GM12878 (cell line): Measurements from ENCODE around the gene PRKAR2B. TPM values are rescaled to one million over a fixed set of nuclear protein-coding genes. Genes with fewer than 3 reads are reported as not detected.
A peak's percentile ranks its signal among the peaks of the same experiment; 100 is the strongest.

Source experiments
- ATAC-seq: fragments of 200-7000 bp; cut with Tn5 transposase; 3 replicates; pipeline ENCODE4 v1.9.1; 2020; ENCODE audit warnings: mild to moderate bottlenecking, moderate library complexity
- BruUV-seq: library from RNA; stranded (reverse); fragments of 400-500 nt; replicated peaks from 2 replicates; lab custom pipeline; 2021; lab: Mats Ljungman, UMichigan
- CTCF ChIA-PET: fragments of 300-600 bp; sonication (Branson Sonifier 250); formaldehyde crosslinking; extraction: SDS; loops from one replicate; lab custom pipeline; 2021; ENCODE audit warnings: inconsistent platforms; lab: Yijun Ruan, JAX
- POLR2A ChIA-PET: fragments of 350-600 bp; formaldehyde crosslinking; extraction: SDS; loops from one replicate; lab custom pipeline; 2021; ENCODE audit warnings: inconsistent platforms; lab: Charles Lee
- RAD21 ChIA-PET: fragments of 300-600 bp; sonication (Branson Sonifier 250); formaldehyde crosslinking; loops from one replicate; lab custom pipeline; 2023; ENCODE audit warnings: antibody characterized with exemption; ENCODE audit not compliant: unreplicated experiment; lab: Charles Lee
- SMC1A ChIA-PET: fragments of 300-600 bp; sonication (Branson Sonifier 250); formaldehyde crosslinking; loops from one replicate; lab custom pipeline; 2023; ENCODE audit not compliant: unreplicated experiment, uncharacterized antibody; lab: Charles Lee
- DNase-seq: peaks from one replicate; pipeline ENCODE4 v3.0.0-alpha.2; 2011; ENCODE audit warnings: low read depth, low spot score
- FAIRE-seq: peaks from 3 replicates; lab custom pipeline; 2011; peaks lifted over from hg19 to GRCh38; lab: Jason Lieb, UNC
- H2AFZ ChIP-seq: 2 replicates; pipeline ENCODE4 v1.6.0; 2011; ENCODE audit warnings: low read depth, low read length, control low read depth; ENCODE audit not compliant: control insufficient read depth
- H3K27ac ChIP-seq: 2 replicates; pipeline ENCODE4 v1.5.1; 2011; ENCODE audit warnings: control low read depth; ENCODE audit not compliant: control insufficient read depth, insufficient read depth
- H3K27me3 ChIP-seq, 2 experiments: replicated peaks in 1 of 2; 2 replicates each; pipeline versions ENCODE4 v1.6.0 to v1.6.1; 2011; ENCODE audit warnings: low read length in 1 of 2; ENCODE audit not compliant: control insufficient read depth in 2 of 2, insufficient read depth in 2 of 2
- H3K36me3 ChIP-seq, 2 experiments: 2 replicates each; pipeline ENCODE4 v1.5.1; 2011; ENCODE audit warnings: low read length in 1 of 2; ENCODE audit not compliant: control insufficient read depth in 2 of 2, insufficient read depth in 2 of 2
- H3K4me1 ChIP-seq: 2 replicates; pipeline ENCODE4 v1.6.1; 2011; ENCODE audit warnings: mild to moderate bottlenecking, low read length, moderate library complexity, mixed read lengths; ENCODE audit not compliant: control insufficient read depth, insufficient read depth
- H3K4me2 ChIP-seq: 2 replicates; pipeline ENCODE4 v1.6.0; 2011; ENCODE audit warnings: control low read depth; ENCODE audit not compliant: control insufficient read depth, insufficient read depth
- H3K4me3 ChIP-seq: fragments of 200-600 bp; sonication (generic); 2 replicates; pipeline ENCODE4 v1.5.1; 2016
- H3K79me2 ChIP-seq: 2 replicates; pipeline ENCODE4 v1.6.0; 2011; ENCODE audit warnings: low read length; ENCODE audit not compliant: control insufficient read depth, insufficient read depth
- H3K9ac ChIP-seq: 2 replicates; pipeline ENCODE4 v1.8.0; 2011; ENCODE audit warnings: low read length, control low read depth, mixed read lengths; ENCODE audit not compliant: control insufficient read depth, insufficient read depth
- H3K9me3 ChIP-seq: replicated peaks from 3 replicates; pipeline ENCODE4 v1.5.1; 2011; ENCODE audit warnings: mild to moderate bottlenecking, low read length; ENCODE audit not compliant: control insufficient read depth, insufficient read depth
- H4K20me1 ChIP-seq: 2 replicates; pipeline ENCODE4 v1.6.0; 2011; ENCODE audit not compliant: control insufficient read depth, insufficient read depth
- BHLHE40 ChIP-seq, 2 experiments: fragments of 450-650 bp in 1 of 2; IDR thresholded peaks; 2 replicates each; pipeline ENCODE4 v1.6.1; 2011 to 2017; ENCODE audit warnings: low read depth in 2 of 2, borderline replicate concordance in 1 of 2, improper control_type of control experiment in 1 of 2, low read length in 1 of 2, mild to moderate bottlenecking in 1 of 2
- BMI1 ChIP-seq: fragments of 450-650 bp; IDR thresholded peaks from 2 replicates; pipeline ENCODE4 v1.6.1; 2016; ENCODE audit warnings: mild to moderate bottlenecking, moderate library complexity, borderline replicate concordance
- CBX5 ChIP-seq: sonication (generic); IDR thresholded peaks from 2 replicates; pipeline ENCODE4 v1.6.1; 2016; ENCODE audit warnings: low read depth, moderate library complexity, mild to moderate bottlenecking, inconsistent platforms
- CHD1 ChIP-seq: IDR thresholded peaks from 2 replicates; pipeline ENCODE4 v1.6.1; 2012; ENCODE audit warnings: low read depth, low read length, improper control_type of control experiment
- E2F4 ChIP-seq: IDR thresholded peaks from 2 replicates; pipeline ENCODE4 v1.6.1; 2012; ENCODE audit warnings: low read depth, low read length, improper control_type of control experiment
- GATAD2B ChIP-seq: fragments of 450-650 bp; conservative IDR thresholded peaks from 2 replicates; pipeline ENCODE4 v1.6.1; 2017; ENCODE audit warnings: low read depth, mild to moderate bottlenecking, moderate library complexity
- HDAC2 ChIP-seq: fragments of 200-600 bp; sonication (generic); IDR thresholded peaks from 2 replicates; pipeline ENCODE4 v1.6.1; 2017
- IRF4 ChIP-seq: IDR thresholded peaks from 2 replicates; pipeline ENCODE4 v1.6.1; 2011; ENCODE audit warnings: low read depth, low read length
- MEF2A ChIP-seq: IDR thresholded peaks from 2 replicates; pipeline ENCODE4 v1.6.1; 2011; ENCODE audit warnings: low read depth, mild to moderate bottlenecking, low read length, moderate library complexity; ENCODE audit not compliant: insufficient read depth
- NFIC ChIP-seq: IDR thresholded peaks from 2 replicates; pipeline ENCODE4 v1.6.1; 2012; ENCODE audit warnings: low read depth, mild to moderate bottlenecking, inconsistent platforms, low read length, moderate library complexity
- NRF1 ChIP-seq: conservative IDR thresholded peaks from 2 replicates; pipeline ENCODE4 v1.6.1; 2011; ENCODE audit warnings: mild to moderate bottlenecking, low read depth, low read length, improper control_type of control experiment
- POU2F2 ChIP-seq: IDR thresholded peaks from 3 replicates; pipeline ENCODE4 v1.6.1; 2011; ENCODE audit warnings: low read depth, mild to moderate bottlenecking, low read length, borderline replicate concordance
- SRF ChIP-seq, 2 experiments: IDR thresholded peaks; 2 replicates each; pipeline ENCODE4 v1.6.1; 2011; ENCODE audit warnings: low read depth in 2 of 2, low read length in 2 of 2, mild to moderate bottlenecking in 1 of 2, moderate library complexity in 1 of 2
- STAT1 ChIP-seq: fragments of 450-650 bp; conservative IDR thresholded peaks from 2 replicates; pipeline ENCODE4 v1.6.1; 2014; ENCODE audit warnings: antibody characterized with exemption, mild to moderate bottlenecking
- TBL1XR1 ChIP-seq: IDR thresholded peaks from 2 replicates; pipeline ENCODE4 v1.6.1; 2012; ENCODE audit warnings: low read depth, low read length, improper control_type of control experiment
- TCF7 ChIP-seq: IDR thresholded peaks from 2 replicates; pipeline ENCODE4 v1.6.1; 2014; ENCODE audit warnings: antibody characterized with exemption, borderline replicate concordance
- USF1 ChIP-seq: IDR thresholded peaks from 2 replicates; pipeline ENCODE4 v1.6.1; 2011; ENCODE audit warnings: borderline replicate concordance, low read depth, mild to moderate bottlenecking, moderate library complexity, mixed read lengths, low read length; ENCODE audit not compliant: insufficient read depth; ENCODE audit errors: extremely low read length
- ZNF274 ChIP-seq: IDR thresholded peaks from one replicate; pipeline ENCODE4 v1.8.0; 2011; ENCODE audit not compliant: insufficient read length, insufficient read depth
- ZSCAN29 ChIP-seq: fragments of 450-650 bp; IDR thresholded peaks from 2 replicates; pipeline ENCODE4 v1.6.1; 2017; ENCODE audit warnings: mild to moderate bottlenecking, moderate library complexity
- WGBS: methylation state at CpG from one replicate; pipeline ENCODE4 v1.1.6; 2016; ENCODE audit warnings: low lambda C conversion rate; ENCODE audit not compliant: insufficient replicate concordance, insufficient coverage; ENCODE audit errors: missing lambda C conversion rate; 5-methylcytosine and 5-hydroxymethylcytosine counted together
- in situ Hi-C: fragments of 300-500 bp; cut with MboI; formaldehyde crosslinking; loops from 9 replicates; pipeline ENCODE4 v1.14.3; 2018; ENCODE audit warnings: mixed read lengths
- intact Hi-C: fragments of 100-400 bp; cut with micrococcal nuclease; formaldehyde crosslinking; loops from one replicate; pipeline ENCODE4 v1.14.2; 2022; ENCODE audit not compliant: unreplicated experiment
- polyA plus RNA-seq, 11 experiments: library from polyadenylated mRNA; depleted of rRNA in 4 of 11; unstranded in 6 of 11; stranded (reverse) in 5 of 11; fragments of >200 nt; fragmentation: Nextera tagmentation in 4 of 11; fragmentation: Illumina TruSeq in 1 of 11; extraction: Ambion mirVana in 4 of 11; extraction: Trizol in 1 of 11; gene quantifications; 1 replicate in 1 of 11; 2 replicates in 10 of 11; pipeline versions ENCODE4 v1.2.1 to v1.2.3, GENCODE V29; 2011 to 2016; ENCODE audit warnings: inconsistent platforms in 2 of 11, missing spikeins in 2 of 11, low read depth in 1 of 11
- total RNA-seq, 4 experiments: library from RNA; depleted of rRNA in 3 of 4; stranded (reverse); fragments of >200 nt in 3 of 4; fragmentation: Illumina TruSeq in 1 of 4; extraction: Trizol in 1 of 4; gene quantifications; 2 replicates each; pipeline versions ENCODE4 v1.2.1 to v1.2.3, GENCODE V29; 2013 to 2021

Gene PRKAR2B
- total and polyA plus RNA-seq, 10 of the 15 experiments (the other 5 are each of a cell fraction or from before 2014, with no cell fraction given): 0.01 to 0.18 (median 0.04) TPM; not detected in 4

GRCh38 chr7:107065929-107066247 is 21.4 kb downstream of the PRKAR2B start:
- Histone ChIP-seq H3K4me3 (no peak overlapping the region), H3K36me3 (no peaks in the 10 kb centered on the region), H3K9ac (no peak overlapping the region), H3K9me3 (no peaks in the 10 kb centered on the region), H3K4me2 (no peak overlapping the region), H3K27ac (no peak overlapping the region), H2AFZ (no peak overlapping the region), H3K27me3 (peaks cover 0 to 2% of the 10 kb centered on the region in 2 experiments; a peak in 1 of 4 replicates), H3K79me2 (no peaks in the 10 kb centered on the region), H4K20me1 (no peaks in the 10 kb centered on the region), H3K4me1 (no peaks in the 10 kb centered on the region)
- ChIA-PET CTCF (no interaction called here), POLR2A (no interaction called here), SMC1A (interaction anchor here (0.9 kb wide), 1 partner anchor 22 kb away, joined by 3 read pairs; no protein-coding TSS in a partner anchor), RAD21 (interaction anchor here (1.0 to 1.3 kb wide), 2 partner anchors 118 to 273 kb away, joined by 3 read pairs; no protein-coding TSS in a partner anchor)
- no peak for DNase-seq
- intact Hi-C loops: no loop called here
- WGBS: 7% methylated on average over 4 of the region's 4 CpGs
- in situ Hi-C loops: no loop called here
- TF ChIP-seq POU2F2 (no peak), STAT1 (no peak), ZNF274 (no peak), CBX5 (no peak), CHD1 (no peak), E2F4 (no peak), SRF (IDR thresholded peaks at IDR 0.05; ENCODE audit: low read depth in 2 of 2, low read length in 2 of 2) (no peak)
- no peak for ATAC-seq
- no peak for FAIRE-seq
- BruUV-seq: no TSS peak

- ATAC-seq (peak; percentile 52), FAIRE-seq (no peak), DNase-seq (no peak)
- H3K36me3 ChIP-seq: no peaks in the 10 kb centered on the region
- H3K4me2 ChIP-seq: no peak overlapping the region
- H3K4me3 ChIP-seq: no peak overlapping the region
- intact Hi-C loops (no loop called here), in situ Hi-C loops (no loop called here)
- no peak overlapping the region for H3K9ac ChIP-seq
- RAD21 ChIA-PET: no interaction called here
- no peaks in the 10 kb centered on the region for H3K9me3 ChIP-seq
- no peaks in the 10 kb centered on the region for H3K79me2 ChIP-seq
- H4K20me1 ChIP-seq: no peaks in the 10 kb centered on the region
- no peak overlapping the region for H3K27ac ChIP-seq
- POLR2A ChIA-PET: no interaction called here
- H3K27me3 ChIP-seq: peaks cover 0 to 2% of the 10 kb centered on the region in 2 experiments; a peak in 1 of 4 replicates
- no peak overlapping the region for H2AFZ ChIP-seq
- CTCF ChIA-PET: no interaction called here
- 7% methylated on average over 3 of the region's 3 CpGs for WGBS
- H3K4me1 ChIP-seq: no peaks in the 10 kb centered on the region
- no TSS peak for BruUV-seq
- SMC1A ChIA-PET: no interaction called here
- no peak for TF ChIP-seq NFIC
- TF ChIP-seq GATAD2B: no peak
- no peak for TF ChIP-seq BHLHE40 (IDR thresholded peaks at IDR 0.05; ENCODE audit: borderline replicate concordance in 1 of 2, low read depth in 2 of 2, low read length in 1 of 2)
- TF ChIP-seq MEF2A: no peak
- TF ChIP-seq HDAC2: no peak
- no peak for TF ChIP-seq CBX5
- no peak for TF ChIP-seq IRF4
- TF ChIP-seq STAT1: no peak
- TF ChIP-seq TBL1XR1: no peak
- TF ChIP-seq NRF1: no peak
- no peak for TF ChIP-seq USF1
- TF ChIP-seq ZSCAN29: no peak
- TF ChIP-seq BMI1: no peak
- TF ChIP-seq TCF7: no peak
Observed at GRCh38 chr7:107068156-107068555, 23.7 kb downstream of the PRKAR2B start.
